NCI-H2029 (cell line): ENCODE results near the gene PNLIP.

Experiments
- DNase-seq: peaks from one replicate; lab custom pipeline; 2025; lab: John Stamatoyannopoulos, UW

PNLIP gene

GRCh38 chr10:116545756-116546155, at the start of gene PNLIP:
Gene PNLIP, plus strand, starts transcription at chr10:116545931. Its CDS starts 162 bp downstream, at chr10:116546093.
- no peak for DNase-seq

GRCh38 chr10:116504786-116505185, 40.9 kb upstream of the PNLIP start:
- no peak for DNase-seq

GRCh38 chr10:116510565-116510964, 35.2 kb upstream of the PNLIP start:
- DNase-seq: no peak

- DNase-seq: no peak
Observed at GRCh38 chr10:116511365-116511764, 34.4 kb upstream of the PNLIP start.

- no peak for DNase-seq
Observed at GRCh38 chr10:116521424-116522290, 24.1 kb upstream of the PNLIP start.

GRCh38 chr10:116522803-116523381, 22.8 kb upstream of the PNLIP start:
- DNase-seq: no peak

- DNase-seq: no peak
Observed at GRCh38 chr10:116524736-116525135, 21.0 kb upstream of the PNLIP start.

- no peak for DNase-seq
Observed at GRCh38 chr10:116526219-116526618, 19.5 kb upstream of the PNLIP start.

- no peak for DNase-seq
Observed at GRCh38 chr10:116536810-116537209, 8.9 kb upstream of the PNLIP start.

GRCh38 chr10:116538456-116538855, 7.3 kb upstream of the PNLIP start:
- no peak for DNase-seq

GRCh38 chr10:116538992-116539391, 6.7 kb upstream of the PNLIP start:
- no peak for DNase-seq

- DNase-seq: no peak
Observed at GRCh38 chr10:116540814-116541213, 4.9 kb upstream of the PNLIP start.

- no peak for DNase-seq
Observed at GRCh38 chr10:116542007-116542677, 3.6 kb upstream of the PNLIP start.

GRCh38 chr10:116545122-116545521, 609 bp upstream of the PNLIP start:
- no peak for DNase-seq

GRCh38 chr10:116548301-116548700, 2.6 kb downstream of the PNLIP start:
- no peak for DNase-seq

GRCh38 chr10:116553378-116553980, 7.7 kb downstream of the PNLIP start:
- DNase-seq: no peak

- no peak for DNase-seq
Observed at GRCh38 chr10:116554628-116555027, 8.9 kb downstream of the PNLIP start.

GRCh38 chr10:116555880-116556279, 10.1 kb downstream of the PNLIP start:
- no peak for DNase-seq

GRCh38 chr10:116557305-116557880, 11.7 kb downstream of the PNLIP start:
- no peak for DNase-seq

GRCh38 chr10:116565534-116565933, 19.8 kb downstream of the PNLIP start:
- DNase-seq: no peak

GRCh38 chr10:116566932-116567331, 21.2 kb downstream of the PNLIP start:
- no peak for DNase-seq

GRCh38 chr10:116567335-116567734, 21.6 kb downstream of the PNLIP start:
- no peak for DNase-seq
